OCI-LY7 (cell line): ENCODE measurements around the gene STYK1. TPM values are rescaled to one million over a fixed set of nuclear protein-coding genes. Genes with fewer than 3 reads are reported as not detected.

Experiments used
- BruUV-seq: library from RNA; stranded (reverse); fragments of 400-500 nt; replicated peaks from 2 replicates; lab custom pipeline; 2021; lab: Mats Ljungman, UMichigan
- CTCF ChIA-PET: fragments of 300-600 bp; sonication (Branson Sonifier 250); formaldehyde crosslinking; loops from one replicate; lab custom pipeline; 2022; ENCODE audit warnings: antibody characterized with exemption; ENCODE audit not compliant: unreplicated experiment; lab: Charles Lee
- POLR2A ChIA-PET: fragments of 300-600 bp; sonication (Branson Sonifier 250); formaldehyde crosslinking; loops from one replicate; lab custom pipeline; 2022; ENCODE audit warnings: antibody characterized with exemption; lab: Charles Lee
- DNase-seq: peaks from one replicate; pipeline ENCODE4 v3.0.0-alpha.2; 2015; ENCODE audit warnings: low spot score
- H2AFZ ChIP-seq: fragments of 200-600 bp; sonication (generic), shearing (Covaris generic); 2 replicates; pipeline ENCODE4 v1.6.1; 2014; ENCODE audit warnings: mild to moderate bottlenecking, antibody characterized with exemption, low read length, moderate library complexity
- H3K27ac ChIP-seq: fragments of 200-600 bp; sonication (generic); 2 replicates; pipeline ENCODE4 v1.5.1; 2014; ENCODE audit warnings: mixed run types, low read depth, mild to moderate bottlenecking, moderate library complexity, low read length, inconsistent platforms; ENCODE audit not compliant: poor library complexity, severe bottlenecking
- H3K36me3 ChIP-seq: fragments of 200-600 bp; sonication (generic); 2 replicates; pipeline ENCODE4 v1.6.1; 2014; ENCODE audit warnings: mild to moderate bottlenecking, antibody characterized with exemption, low read length, moderate library complexity, mixed read lengths; ENCODE audit not compliant: insufficient read depth
- H3K4me1 ChIP-seq: fragments of 200-600 bp; sonication (generic); 2 replicates; pipeline ENCODE4 v1.5.1; 2014; ENCODE audit warnings: mild to moderate bottlenecking, low read length; ENCODE audit not compliant: insufficient read depth, poor library complexity, severe bottlenecking
- H3K4me2 ChIP-seq: fragments of 200-600 bp; sonication (generic); 2 replicates; pipeline ENCODE4 v1.6.1; 2014; ENCODE audit warnings: mild to moderate bottlenecking, low read length
- H3K4me3 ChIP-seq: fragments of 200-600 bp; sonication (generic); 2 replicates; pipeline ENCODE4 v1.5.1; 2014; ENCODE audit warnings: mild to moderate bottlenecking, low read depth, low read length; ENCODE audit not compliant: poor library complexity, severe bottlenecking
- H3K79me2 ChIP-seq: fragments of 200-600 bp; sonication (generic); 2 replicates; pipeline ENCODE4 v1.6.1; 2016; ENCODE audit warnings: low read depth, mild to moderate bottlenecking, low read length, moderate library complexity, mixed read lengths; ENCODE audit not compliant: insufficient read depth
- H3K9me2 ChIP-seq: fragments of 200-600 bp; sonication (generic); 2 replicates; pipeline ENCODE4 v1.6.1; 2016; ENCODE audit warnings: mild to moderate bottlenecking, low read length, mixed read lengths; ENCODE audit not compliant: insufficient read depth
- H3K9me3 ChIP-seq: fragments of 200-600 bp; sonication (generic); 2 replicates; pipeline ENCODE4 v1.6.1; 2014; ENCODE audit warnings: mild to moderate bottlenecking, mixed run types, low read length, mixed read lengths
- H4K20me1 ChIP-seq: fragments of 200-600 bp; sonication (generic); 2 replicates; pipeline ENCODE4 v1.6.1; 2014; ENCODE audit warnings: mild to moderate bottlenecking, antibody characterized with exemption, low read length, moderate library complexity, mixed read lengths; ENCODE audit not compliant: insufficient read depth
- CTCF ChIP-seq: fragments of 200-600 bp; sonication (generic); conservative IDR thresholded peaks from 2 replicates; pipeline ENCODE4 v1.5.1; 2014; ENCODE audit warnings: mild to moderate bottlenecking, antibody characterized with exemption, low read length, moderate library complexity, mixed read lengths
- EZH2phosphoT487 ChIP-seq: fragments of 200-600 bp; sonication (generic); IDR thresholded peaks from 2 replicates; pipeline ENCODE4 v1.6.1; 2018; ENCODE audit warnings: low read depth, borderline replicate concordance, mild to moderate bottlenecking, mixed run types, antibody characterized with exemption, low read length, moderate library complexity, mixed read lengths
- intact Hi-C: fragments of 100-400 bp; cut with micrococcal nuclease; formaldehyde crosslinking; loops from one replicate; pipeline ENCODE4 v1.10.0; 2022; ENCODE audit not compliant: unreplicated experiment
- total RNA-seq, 2 experiments: library from RNA; depleted of rRNA in 1 of 2; stranded (reverse); fragments of >200 nt in 1 of 2; shearing (Covaris generic) in 1 of 2; gene quantifications; 2 replicates each; pipeline ENCODE4 v1.2.3, GENCODE V29; 2014 to 2022

Gene STYK1
- total RNA-seq, 2 experiments from 2014 or later: not detected

- peak overlapping the region; percentile 94; the same call in 1 of the 2 replicates for H2AFZ ChIP-seq
- H3K4me3 ChIP-seq: peak overlapping the region; percentile 80
- H3K79me2 ChIP-seq: peaks cover 50% of the 10 kb centered on the region
- H3K27ac ChIP-seq: peak overlapping the region; percentile 55
- POLR2A ChIA-PET: interaction anchor here (0.6 to 1.5 kb wide), 3 partner anchors 10 to 285 kb away, joined by 3 to 4 read pairs (median 3); partner anchors contain the start of gene MAGOHB
- peaks cover 19% of the 10 kb centered on the region; the same call in 1 of the 2 replicates for H4K20me1 ChIP-seq
- CTCF ChIA-PET: no interaction called here
- peak; percentile 44 for TF ChIP-seq CTCF
- no peak for TF ChIP-seq EZH2phosphoT487
- H3K9me2 ChIP-seq: no peaks in the 10 kb centered on the region
- no TSS peak for BruUV-seq
- H3K4me1 ChIP-seq: peaks cover 28% of the 10 kb centered on the region
- peaks cover 12% of the 10 kb centered on the region; the same call in 1 of the 2 replicates for H3K36me3 ChIP-seq
- intact Hi-C loops: loop anchor here (1.0 to 5.0 kb wide), 4 partner anchors 28 to 2000 kb away; partner anchors contain the start of genes MAGOHB and SMIM10L1
- no peaks in the 10 kb centered on the region for H3K9me3 ChIP-seq
- peak overlapping the region; percentile 75 for H3K4me2 ChIP-seq
- DNase-seq: peak; percentile 75
These were observed 48.7 kb upstream of the STYK1 start for GRCh38 chr12:10722502-10722904.

- DNase-seq: peak; percentile 71
- peaks cover 19% of the 10 kb centered on the region; the same call in 1 of the 2 replicates for H4K20me1 ChIP-seq
- H3K36me3 ChIP-seq: peaks cover 19% of the 10 kb centered on the region
- intact Hi-C loops: loop anchor here (1.0 to 5.0 kb wide), 4 partner anchors 29 to 2000 kb away; partner anchors contain the start of genes MAGOHB and SMIM10L1
- TF ChIP-seq EZH2phosphoT487: no peak
- no peak for TF ChIP-seq CTCF
- peak overlapping the region; percentile 94; the same call in 1 of the 2 replicates for H2AFZ ChIP-seq
- peaks cover 28% of the 10 kb centered on the region for H3K4me1 ChIP-seq
- H3K79me2 ChIP-seq: peaks cover 50% of the 10 kb centered on the region
- no TSS peak for BruUV-seq
- ChIA-PET POLR2A (interaction anchor here (0.6 kb wide), 1 partner anchor 286 kb away, joined by 3 read pairs; no protein-coding TSS in a partner anchor), CTCF (no interaction called here)
- peak overlapping the region; percentile 55 for H3K27ac ChIP-seq
- H3K9me2 ChIP-seq: no peaks in the 10 kb centered on the region
- peak overlapping the region; percentile 75 for H3K4me2 ChIP-seq
- peak overlapping the region; percentile 80 for H3K4me3 ChIP-seq
- no peaks in the 10 kb centered on the region for H3K9me3 ChIP-seq
These were observed 48.0 kb upstream of the STYK1 start for GRCh38 chr12:10721651-10722501.
